COLO668 (cell line): ENCODE results near the gene SLC22A7.
A peak's percentile ranks its signal among the peaks of the same experiment; 100 is the strongest.

Experiments used
- DNase-seq: peaks from one replicate; lab custom pipeline; 2025; ENCODE audit not compliant: unreplicated experiment; lab: John Stamatoyannopoulos, UW

The SLC22A7 gene

GRCh38 chr6:43282636-43283513 lies 15.2 kb upstream of the SLC22A7 start:
- no peak for DNase-seq

- DNase-seq: no peak
These were observed 14.6 kb upstream of the SLC22A7 start for GRCh38 chr6:43283514-43283901.

- DNase-seq: peak; percentile 19
These were observed 14.2 kb upstream of the SLC22A7 start for GRCh38 chr6:43283905-43284304.

GRCh38 chr6:43284991-43285781 lies 12.9 kb upstream of the SLC22A7 start:
- DNase-seq: no peak

GRCh38 chr6:43285832-43286231 lies 12.2 kb upstream of the SLC22A7 start:
- no peak for DNase-seq

- DNase-seq: no peak
These were observed 11.5 kb upstream of the SLC22A7 start for GRCh38 chr6:43286456-43286979.

GRCh38 chr6:43286980-43287716 lies 10.9 kb upstream of the SLC22A7 start:
- no peak for DNase-seq

- DNase-seq: no peak
These were observed 10.1 kb upstream of the SLC22A7 start for GRCh38 chr6:43287717-43288679.

GRCh38 chr6:43290339-43290904 lies 7.6 kb upstream of the SLC22A7 start:
- no peak for DNase-seq

- no peak for DNase-seq
These were observed 7.1 kb upstream of the SLC22A7 start for GRCh38 chr6:43290905-43291355.

- no peak for DNase-seq
These were observed 6.4 kb upstream of the SLC22A7 start for GRCh38 chr6:43291708-43292107.

GRCh38 chr6:43292341-43292740 lies 5.7 kb upstream of the SLC22A7 start:
- DNase-seq: no peak

- no peak for DNase-seq
These were observed 5.2 kb upstream of the SLC22A7 start for GRCh38 chr6:43292763-43293318.

- no peak for DNase-seq
These were observed 4.4 kb upstream of the SLC22A7 start for GRCh38 chr6:43293698-43294097.

GRCh38 chr6:43294536-43294935 lies 3.5 kb upstream of the SLC22A7 start:
- no peak for DNase-seq

GRCh38 chr6:43295456-43295855 lies 2.6 kb upstream of the SLC22A7 start:
- no peak for DNase-seq

GRCh38 chr6:43296780-43297497 lies 1.1 kb upstream of the SLC22A7 start:
- DNase-seq: no peak

- DNase-seq: no peak
These were observed 691 bp downstream of the SLC22A7 start for GRCh38 chr6:43298565-43299337.
